Muscle layer of colon (tissue), 2 donors: ENCODE data around the gene PSG5.
"Not testable (repeated sequence)": the region's sequence is repeated elsewhere in the genome, so short reads cannot be mapped to it uniquely, and the experiment has no call there.

Source experiments
- H3K27ac ChIP-seq: one replicate; pipeline ENCODE4 v1.7.0; 2013; ENCODE audit warnings: low read depth, mild to moderate bottlenecking, low read length, moderate library complexity
- H3K27me3 ChIP-seq, 2 donors: one replicate each; pipeline ENCODE4 v1.7.0; 2013; ENCODE audit warnings: low read length in 2 of 2, mild to moderate bottlenecking in 2 of 2; ENCODE audit not compliant: insufficient read depth in 2 of 2, control insufficient read depth in 1 of 2
- H3K36me3 ChIP-seq: one replicate; pipeline ENCODE4 v1.7.0; 2013; ENCODE audit warnings: mild to moderate bottlenecking, low read length; ENCODE audit not compliant: insufficient read depth
- H3K4me1 ChIP-seq: one replicate; pipeline ENCODE4 v1.7.0; 2013; ENCODE audit warnings: mild to moderate bottlenecking, low read length; ENCODE audit not compliant: insufficient read depth
- H3K4me3 ChIP-seq, 2 donors: one replicate each; pipeline ENCODE4 v1.7.0; 2013; ENCODE audit warnings: low read length in 2 of 2, low read depth in 1 of 2, mild to moderate bottlenecking in 1 of 2, moderate library complexity in 1 of 2
- H3K9ac ChIP-seq: one replicate; pipeline ENCODE4 v1.7.0; 2013; ENCODE audit warnings: low read length
- H3K9me3 ChIP-seq: one replicate; pipeline ENCODE4 v1.7.0; 2013; ENCODE audit warnings: mild to moderate bottlenecking, low read length
- donor health status: abdominal sarcoma.
- donor health status: Adenocarcinoma of cecum.

The PSG5 gene

DNA sequence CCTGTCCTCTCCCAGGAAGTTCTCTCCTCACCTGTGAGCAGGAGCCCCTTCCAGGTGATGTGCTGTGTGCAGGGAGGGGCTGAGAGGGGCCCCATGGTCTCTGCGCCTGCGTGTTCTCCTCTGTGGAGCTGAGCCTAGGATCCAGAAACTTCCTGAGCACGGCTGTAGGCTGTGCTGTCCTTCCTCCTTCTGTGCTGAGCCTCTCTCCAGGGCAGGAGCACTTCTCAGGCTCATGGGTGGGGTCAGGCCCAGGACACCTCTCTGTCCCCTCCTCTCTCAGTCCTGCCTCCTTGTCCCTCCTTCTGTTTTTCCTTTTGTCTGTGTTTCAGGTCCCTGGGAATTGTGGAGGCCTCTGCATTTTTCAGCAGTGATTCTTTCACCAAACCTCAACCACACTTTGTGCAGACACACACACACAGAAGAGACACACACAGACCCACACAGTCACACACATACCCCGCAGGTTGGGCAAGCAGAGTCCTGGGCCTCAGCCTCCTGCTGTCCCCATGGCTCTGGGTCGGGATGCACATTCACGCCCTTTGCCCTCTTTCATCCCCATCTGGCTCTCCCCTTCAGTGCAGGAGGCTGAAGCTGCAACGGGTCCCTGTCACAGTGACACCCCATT lies at the start of gene PSG5:
Gene PSG5, minus strand, starts transcription at position 226 of the 625 bp plus-strand sequence. Its CDS starts 131 bp downstream, at position 95.
- not testable (repeated sequence) for H3K9ac ChIP-seq, H3K27ac ChIP-seq, H3K9me3 ChIP-seq, H3K36me3 ChIP-seq, H3K27me3 ChIP-seq, H3K4me3 ChIP-seq, H3K4me1 ChIP-seq

DNA sequence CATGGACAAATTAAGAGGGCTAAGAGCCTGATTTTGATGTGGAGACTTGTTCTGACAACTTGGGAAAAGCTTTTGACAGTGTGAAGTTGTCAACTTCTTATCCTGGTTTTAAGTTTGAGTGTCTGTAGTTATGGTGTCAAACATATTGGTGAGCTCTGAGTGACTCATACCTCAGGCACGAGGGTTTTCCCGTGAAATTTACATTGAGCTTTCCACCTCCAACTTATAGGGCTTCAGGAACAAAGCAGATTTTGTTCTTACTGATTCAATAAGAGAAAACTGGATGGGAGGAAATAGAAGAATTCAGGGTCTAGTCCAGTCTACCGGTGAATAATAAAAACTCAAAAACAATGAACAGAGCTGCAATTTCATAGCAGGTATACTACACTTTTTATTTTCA lies 49.4 kb upstream of the PSG5 start:
- H3K4me3 ChIP-seq, H3K27ac ChIP-seq, H3K36me3 ChIP-seq, H3K27me3 ChIP-seq, H3K9me3 ChIP-seq, H3K4me1 ChIP-seq, H3K9ac ChIP-seq: not testable (repeated sequence)

DNA sequence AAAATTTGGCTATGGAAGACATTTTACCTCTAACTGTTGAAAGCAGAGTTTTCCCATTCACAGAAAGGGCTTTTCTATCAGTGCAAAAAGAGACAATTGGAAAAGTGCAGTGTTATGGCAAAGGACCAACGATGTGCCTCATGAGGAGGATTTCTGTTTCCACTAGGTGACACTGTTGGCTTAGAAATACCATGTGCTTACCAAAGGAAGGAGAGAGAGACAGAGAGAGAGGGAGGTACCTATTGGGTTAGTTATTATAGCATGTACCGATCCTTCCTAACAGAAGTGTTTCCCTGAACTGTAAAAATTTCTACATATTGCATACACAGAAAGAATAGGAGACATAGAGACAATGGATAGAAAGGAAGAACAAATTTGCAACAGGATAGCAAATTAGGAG lies 43.0 kb upstream of the PSG5 start:
- H3K27me3 ChIP-seq: no peaks in the 10 kb centered on the region
- H3K36me3 ChIP-seq: no peaks in the 10 kb centered on the region
- no peak overlapping the region for H3K27ac ChIP-seq
- no peak overlapping the region for H3K9ac ChIP-seq
- no peaks in the 10 kb centered on the region for H3K9me3 ChIP-seq
- H3K4me3 ChIP-seq: no peak overlapping the region
- no peaks in the 10 kb centered on the region for H3K4me1 ChIP-seq

DNA sequence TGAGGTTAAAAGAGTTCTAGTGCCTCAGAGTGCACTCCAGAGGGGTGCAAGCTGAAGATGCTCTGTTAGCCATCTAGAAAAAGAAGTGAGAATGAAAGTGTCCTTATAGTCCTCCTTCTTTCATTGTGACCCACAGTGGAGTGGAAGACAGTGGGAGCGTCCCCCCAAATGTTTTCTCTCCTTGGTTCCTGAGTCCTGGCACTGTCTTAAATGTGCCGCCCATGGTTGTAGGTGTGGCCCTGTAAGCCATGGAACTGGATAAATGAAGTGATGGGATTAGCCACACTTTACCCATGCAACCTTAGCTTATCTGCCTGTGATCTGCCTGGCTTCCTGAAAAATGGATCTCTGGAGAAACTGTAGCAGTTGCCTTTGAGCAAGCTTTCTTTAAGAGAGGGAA lies 42.4 kb upstream of the PSG5 start:
- not testable (repeated sequence) for H3K4me3 ChIP-seq, H3K36me3 ChIP-seq, H3K4me1 ChIP-seq, H3K9me3 ChIP-seq, H3K27ac ChIP-seq, H3K27me3 ChIP-seq, H3K9ac ChIP-seq

DNA sequence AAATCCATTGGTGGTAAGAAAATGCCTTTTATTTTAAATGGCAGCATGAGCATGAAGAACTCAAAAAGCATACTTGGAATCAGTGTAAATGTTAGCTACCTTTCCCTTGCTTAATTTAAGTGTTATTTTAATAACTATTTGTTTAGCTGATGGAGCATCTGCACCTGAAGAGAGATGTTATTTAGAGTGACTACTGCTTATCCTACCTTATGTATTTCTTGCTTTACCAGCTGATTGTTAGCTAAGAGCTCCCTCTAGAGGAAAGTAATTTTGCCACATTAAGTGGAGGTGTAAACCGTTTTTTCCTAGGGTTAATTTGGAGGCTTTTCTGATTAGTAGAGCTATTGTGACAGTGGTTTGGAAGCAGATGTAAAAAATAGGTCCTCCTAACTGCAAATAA lies 40.6 kb upstream of the PSG5 start:
- not testable (repeated sequence) for H3K27me3 ChIP-seq, H3K9me3 ChIP-seq, H3K27ac ChIP-seq

DNA sequence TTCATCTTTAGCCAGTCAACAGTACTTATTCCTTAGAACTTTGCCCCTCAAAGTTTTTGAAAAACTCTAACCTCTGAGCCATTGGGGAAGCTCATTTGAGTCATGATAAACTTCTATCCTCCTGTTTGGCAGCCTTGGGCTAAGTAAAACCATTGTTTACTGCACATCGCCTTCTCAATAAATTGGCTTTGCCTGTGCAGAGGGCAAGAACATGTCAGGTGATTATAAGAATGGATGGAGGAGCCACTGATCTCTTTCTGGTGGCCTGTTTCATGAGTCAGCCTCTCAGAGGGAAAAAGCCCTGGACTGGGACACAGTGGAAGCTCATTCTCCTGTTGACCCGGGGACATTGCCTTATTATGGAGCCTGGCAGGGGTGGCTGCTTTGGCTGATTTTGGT lies 38.5 kb upstream of the PSG5 start:
- Histone ChIP-seq H3K9ac (no peak overlapping the region), H3K36me3 (no peaks in the 10 kb centered on the region), H3K4me3 (no peak overlapping the region), H3K27ac (no peak overlapping the region), H3K9me3 (no peaks in the 10 kb centered on the region), H3K27me3 (no peaks in the 10 kb centered on the region), H3K4me1 (no peaks in the 10 kb centered on the region)

More for the DNA sequence above, 40.6 kb upstream of the PSG5 start:
- H3K4me1 ChIP-seq, H3K4me3 ChIP-seq, H3K9ac ChIP-seq, H3K36me3 ChIP-seq: not testable (repeated sequence)

DNA sequence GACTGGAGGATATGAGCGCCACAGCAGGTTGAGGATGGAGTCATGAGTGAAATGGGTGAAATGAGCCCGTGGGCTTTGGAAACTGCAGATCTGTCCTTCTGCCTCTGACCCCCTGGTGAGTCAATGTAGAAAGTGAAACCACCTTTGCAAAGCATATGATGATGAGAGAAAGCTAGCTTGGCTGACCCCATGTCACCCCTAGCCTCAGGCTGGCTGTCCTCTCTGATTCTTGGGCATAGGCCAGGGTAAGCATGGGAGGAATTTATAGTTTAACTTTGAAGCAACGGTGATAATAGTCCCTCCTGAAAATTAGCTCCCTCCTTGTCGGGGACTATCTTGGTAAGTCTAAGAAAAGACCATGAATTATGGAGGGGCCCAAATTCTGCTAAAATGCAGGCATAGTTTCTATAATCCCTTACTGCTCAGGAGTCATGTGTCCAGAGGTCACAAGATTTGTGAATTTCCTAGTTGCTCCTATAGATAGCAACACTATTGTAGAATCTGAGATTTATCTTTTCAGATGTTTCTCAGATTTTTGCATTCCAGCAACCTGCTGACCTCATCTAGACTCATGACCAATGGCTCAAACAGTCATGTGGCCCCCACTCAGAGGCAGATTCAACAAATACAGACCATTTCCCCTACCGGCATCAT lies 38.0 kb upstream of the PSG5 start:
- not testable (repeated sequence) for H3K9ac ChIP-seq, H3K4me1 ChIP-seq, H3K9me3 ChIP-seq, H3K27ac ChIP-seq, H3K4me3 ChIP-seq, H3K36me3 ChIP-seq, H3K27me3 ChIP-seq

DNA sequence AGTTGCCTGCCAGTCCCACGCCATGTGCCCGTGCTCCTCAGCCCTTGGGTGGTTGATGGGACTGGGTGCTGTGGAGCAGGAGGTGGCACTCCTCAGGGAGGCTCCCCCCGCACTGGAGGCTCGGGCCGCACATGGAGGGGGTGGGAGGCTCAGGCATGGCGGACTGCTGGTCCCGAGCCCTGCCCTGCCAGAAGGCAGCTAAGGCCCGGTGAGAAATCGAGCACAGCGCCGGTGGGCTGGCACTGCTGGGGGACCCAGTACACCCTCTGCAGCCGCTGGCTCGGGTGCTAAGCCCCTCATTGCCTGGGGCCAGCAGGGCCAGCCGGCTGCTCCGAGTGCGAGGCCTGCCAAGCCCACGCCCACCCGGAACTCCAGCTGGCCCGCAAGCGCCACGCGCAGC lies 35.6 kb upstream of the PSG5 start:
- H3K27ac ChIP-seq, H3K4me3 ChIP-seq, H3K4me1 ChIP-seq, H3K27me3 ChIP-seq, H3K9ac ChIP-seq, H3K36me3 ChIP-seq, H3K9me3 ChIP-seq: not testable (repeated sequence)

DNA sequence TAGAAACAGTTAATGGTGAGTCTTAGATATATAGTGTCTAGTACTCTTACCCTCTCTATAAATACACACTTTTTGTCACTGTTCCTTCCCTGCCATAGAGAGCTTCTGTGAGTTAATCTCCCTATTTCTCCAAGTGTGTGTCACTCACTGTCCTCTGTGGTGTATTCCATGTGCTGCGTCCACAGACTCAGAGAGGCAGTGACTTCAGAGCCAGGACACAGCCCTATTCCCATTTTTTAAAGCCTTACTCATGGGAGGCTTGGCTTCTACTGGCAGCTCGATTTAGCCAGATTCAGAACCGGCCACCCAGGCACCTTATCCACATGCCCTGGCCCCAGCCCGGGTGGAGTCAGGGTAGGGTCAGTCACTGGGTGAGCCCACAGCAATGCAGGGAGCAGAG lies 32.8 kb upstream of the PSG5 start:
- not testable (repeated sequence) for H3K4me3 ChIP-seq, H3K9me3 ChIP-seq, H3K9ac ChIP-seq, H3K36me3 ChIP-seq, H3K4me1 ChIP-seq, H3K27me3 ChIP-seq, H3K27ac ChIP-seq

DNA sequence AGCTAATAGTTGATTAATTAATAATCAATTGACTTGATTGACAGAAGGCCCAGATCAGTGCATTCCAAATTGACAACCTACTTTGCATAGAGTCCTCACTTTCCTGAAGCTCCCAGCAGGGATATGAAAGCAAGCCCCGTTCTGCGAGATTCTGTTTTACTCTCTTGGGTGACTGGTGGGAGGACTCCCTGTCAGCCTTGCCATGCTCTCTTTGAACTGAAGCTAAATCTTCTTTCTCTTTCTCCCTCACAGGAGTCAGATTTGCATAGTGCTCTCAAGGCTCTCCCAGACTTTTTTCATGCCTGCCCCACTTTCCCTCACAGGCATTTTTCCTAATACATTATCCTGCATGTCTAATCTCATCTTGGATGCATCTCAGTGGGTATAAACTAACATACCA lies 29.5 kb upstream of the PSG5 start:
- not testable (repeated sequence) for H3K4me1 ChIP-seq, H3K9ac ChIP-seq, H3K27me3 ChIP-seq, H3K27ac ChIP-seq, H3K9me3 ChIP-seq, H3K4me3 ChIP-seq, H3K36me3 ChIP-seq

DNA sequence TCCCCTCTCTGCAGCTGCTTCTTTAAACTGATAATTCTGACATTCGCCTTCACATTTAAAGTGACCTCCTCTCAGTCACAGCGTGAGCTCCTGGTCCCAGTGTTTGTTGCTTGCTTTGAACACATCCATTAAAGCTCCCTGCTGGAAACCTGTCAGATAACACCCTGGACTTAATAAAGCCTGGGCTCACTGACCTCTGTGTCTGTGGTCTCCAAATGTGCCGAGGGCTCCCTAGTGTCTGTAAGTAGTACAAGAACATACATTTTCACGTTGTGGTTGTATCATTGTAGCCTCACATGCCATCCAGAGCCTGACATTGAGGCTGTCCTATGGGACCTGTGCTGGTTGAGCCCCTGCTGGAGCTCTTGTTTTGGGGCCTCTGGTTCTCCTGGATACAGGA lies 21.7 kb upstream of the PSG5 start:
- Histone ChIP-seq H3K36me3 (no peaks in the 10 kb centered on the region), H3K4me1 (no peaks in the 10 kb centered on the region), H3K27ac (no peak overlapping the region), H3K9me3 (no peaks in the 10 kb centered on the region), H3K4me3 (no peak overlapping the region), H3K9ac (no peak overlapping the region), H3K27me3 (no peaks in the 10 kb centered on the region)

DNA sequence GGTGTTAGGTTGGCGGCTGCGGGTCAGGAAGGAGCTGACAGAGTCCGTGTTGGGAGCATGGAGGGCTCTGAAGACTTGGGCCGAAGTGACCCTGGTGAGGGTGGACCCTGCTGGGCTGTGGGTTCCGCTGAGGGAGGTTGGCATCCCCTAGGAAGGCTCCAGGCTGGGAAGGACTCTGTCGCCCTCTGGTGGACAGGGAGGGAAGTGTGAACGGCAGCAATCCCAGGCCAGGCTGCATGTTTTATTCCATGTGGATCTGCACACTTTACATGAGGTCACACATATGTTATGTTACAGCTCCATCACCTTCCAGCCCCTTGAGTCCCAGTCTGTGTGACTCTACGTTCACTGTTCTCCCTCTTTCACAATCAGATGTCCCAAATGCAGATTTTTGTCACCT lies 20.8 kb upstream of the PSG5 start:
- H3K36me3 ChIP-seq, H3K4me1 ChIP-seq, H3K4me3 ChIP-seq, H3K27ac ChIP-seq, H3K9me3 ChIP-seq, H3K9ac ChIP-seq, H3K27me3 ChIP-seq: not testable (repeated sequence)
